NB4 (cell line): ENCODE measurements around the gene KIAA1328.

Source experiments
- POLR2A ChIP-seq: IDR thresholded peaks from 2 replicates; pipeline ENCODE4 v1.6.1; 2011; ENCODE audit warnings: mild to moderate bottlenecking; ENCODE audit not compliant: insufficient read length; ENCODE audit errors: extremely low read depth
- TF ChIP-seq, protein P1 (sequence below): IDR thresholded peaks from one replicate; pipeline ENCODE4 v1.5.1; 2012; ENCODE audit warnings: low read depth, low read length
- TF ChIP-seq, protein P2 (sequence below): IDR thresholded peaks from 2 replicates; pipeline ENCODE4 v1.6.1; 2011; ENCODE audit warnings: low read depth, low read length

DNA sequence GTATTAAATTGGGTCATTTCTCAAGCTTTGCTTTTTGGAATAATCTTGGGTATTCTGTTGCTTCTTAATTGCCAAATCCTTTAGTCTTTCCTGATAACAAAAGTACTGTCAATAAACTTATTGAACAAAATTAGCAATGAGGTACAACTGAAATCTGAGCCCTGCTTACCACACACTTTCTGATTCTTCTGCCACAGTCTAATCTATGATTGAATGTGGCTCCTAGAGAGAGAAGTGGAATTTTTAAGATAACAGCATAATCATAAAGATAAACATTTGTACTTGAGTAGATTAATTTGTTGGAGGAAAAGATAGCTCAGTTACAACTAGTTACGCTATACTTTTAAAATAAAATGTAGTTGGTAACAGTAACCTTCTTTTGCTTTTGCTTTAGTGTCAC, 381.9 kb downstream of the KIAA1328 start:
- TF ChIP-seq, protein P1, sequence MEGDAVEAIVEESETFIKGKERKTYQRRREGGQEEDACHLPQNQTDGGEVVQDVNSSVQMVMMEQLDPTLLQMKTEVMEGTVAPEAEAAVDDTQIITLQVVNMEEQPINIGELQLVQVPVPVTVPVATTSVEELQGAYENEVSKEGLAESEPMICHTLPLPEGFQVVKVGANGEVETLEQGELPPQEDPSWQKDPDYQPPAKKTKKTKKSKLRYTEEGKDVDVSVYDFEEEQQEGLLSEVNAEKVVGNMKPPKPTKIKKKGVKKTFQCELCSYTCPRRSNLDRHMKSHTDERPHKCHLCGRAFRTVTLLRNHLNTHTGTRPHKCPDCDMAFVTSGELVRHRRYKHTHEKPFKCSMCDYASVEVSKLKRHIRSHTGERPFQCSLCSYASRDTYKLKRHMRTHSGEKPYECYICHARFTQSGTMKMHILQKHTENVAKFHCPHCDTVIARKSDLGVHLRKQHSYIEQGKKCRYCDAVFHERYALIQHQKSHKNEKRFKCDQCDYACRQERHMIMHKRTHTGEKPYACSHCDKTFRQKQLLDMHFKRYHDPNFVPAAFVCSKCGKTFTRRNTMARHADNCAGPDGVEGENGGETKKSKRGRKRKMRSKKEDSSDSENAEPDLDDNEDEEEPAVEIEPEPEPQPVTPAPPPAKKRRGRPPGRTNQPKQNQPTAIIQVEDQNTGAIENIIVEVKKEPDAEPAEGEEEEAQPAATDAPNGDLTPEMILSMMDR = no peak
- TF ChIP-seq POLR2A = no peak
- TF ChIP-seq, protein P2, sequence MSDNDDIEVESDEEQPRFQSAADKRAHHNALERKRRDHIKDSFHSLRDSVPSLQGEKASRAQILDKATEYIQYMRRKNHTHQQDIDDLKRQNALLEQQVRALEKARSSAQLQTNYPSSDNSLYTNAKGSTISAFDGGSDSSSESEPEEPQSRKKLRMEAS = no peak
